HL-60 (cell line): ENCODE results near the gene EIF3C.
"Not testable (repeated sequence)": the region's sequence is repeated elsewhere in the genome, so short reads cannot be mapped to it uniquely, and the experiment has no call there.

Experiments used
- GABPA ChIP-seq: IDR thresholded peaks from 2 replicates; pipeline ENCODE4 v1.6.1; 2012; ENCODE audit warnings: low read depth
- POLR2AphosphoS5 ChIP-seq: IDR thresholded peaks from 2 replicates; pipeline ENCODE4 v1.6.1; 2012; ENCODE audit warnings: low read depth
- SPI1 ChIP-seq: IDR thresholded peaks from 2 replicates; pipeline ENCODE4 v1.6.1; 2012; ENCODE audit warnings: low read depth, mild to moderate bottlenecking, borderline replicate concordance
- TF ChIP-seq, protein P1 (sequence below): IDR thresholded peaks from one replicate; pipeline ENCODE4 v1.5.1; 2011; ENCODE audit warnings: low read length, control low read depth, inconsistent platforms; ENCODE audit not compliant: insufficient read depth
- TF ChIP-seq, protein P2 (sequence below): IDR thresholded peaks from 2 replicates; pipeline ENCODE4 v1.6.1; 2012; ENCODE audit warnings: low read depth; ENCODE audit not compliant: insufficient replicate concordance

DNA sequence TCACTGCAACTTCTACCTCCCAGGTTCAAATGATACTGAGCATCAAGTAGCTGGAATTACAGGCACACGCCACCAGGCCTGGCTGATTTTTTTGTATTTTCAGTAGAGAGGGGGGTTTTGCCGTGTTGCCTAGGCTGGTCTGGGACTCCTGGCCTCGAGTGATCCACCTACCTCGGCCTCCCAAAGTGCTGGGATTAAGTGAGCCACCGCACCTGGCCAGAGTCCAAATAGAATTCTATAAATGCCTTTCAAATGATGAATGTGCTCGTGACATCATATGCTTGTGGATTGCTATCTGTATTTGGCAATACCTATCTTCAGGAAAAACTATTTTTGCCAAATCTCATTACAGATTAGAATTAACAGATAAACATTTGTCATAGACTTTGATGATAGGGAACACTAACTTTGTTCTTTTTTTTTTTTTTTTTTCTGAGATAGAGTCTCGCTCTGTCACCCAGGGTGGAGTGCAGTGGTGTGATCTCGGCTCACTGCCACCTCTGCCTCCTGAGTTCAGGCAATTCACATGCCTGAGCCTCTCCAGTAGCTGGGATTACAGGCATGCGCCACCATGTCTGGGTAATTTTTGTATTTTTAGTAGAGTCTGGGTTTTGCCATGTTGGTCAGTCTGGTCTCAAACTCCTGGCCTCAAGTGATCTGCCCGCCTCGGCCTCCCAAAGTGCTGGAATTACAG, 17.9 kb upstream of the EIF3C start:
- TF ChIP-seq, protein P1, sequence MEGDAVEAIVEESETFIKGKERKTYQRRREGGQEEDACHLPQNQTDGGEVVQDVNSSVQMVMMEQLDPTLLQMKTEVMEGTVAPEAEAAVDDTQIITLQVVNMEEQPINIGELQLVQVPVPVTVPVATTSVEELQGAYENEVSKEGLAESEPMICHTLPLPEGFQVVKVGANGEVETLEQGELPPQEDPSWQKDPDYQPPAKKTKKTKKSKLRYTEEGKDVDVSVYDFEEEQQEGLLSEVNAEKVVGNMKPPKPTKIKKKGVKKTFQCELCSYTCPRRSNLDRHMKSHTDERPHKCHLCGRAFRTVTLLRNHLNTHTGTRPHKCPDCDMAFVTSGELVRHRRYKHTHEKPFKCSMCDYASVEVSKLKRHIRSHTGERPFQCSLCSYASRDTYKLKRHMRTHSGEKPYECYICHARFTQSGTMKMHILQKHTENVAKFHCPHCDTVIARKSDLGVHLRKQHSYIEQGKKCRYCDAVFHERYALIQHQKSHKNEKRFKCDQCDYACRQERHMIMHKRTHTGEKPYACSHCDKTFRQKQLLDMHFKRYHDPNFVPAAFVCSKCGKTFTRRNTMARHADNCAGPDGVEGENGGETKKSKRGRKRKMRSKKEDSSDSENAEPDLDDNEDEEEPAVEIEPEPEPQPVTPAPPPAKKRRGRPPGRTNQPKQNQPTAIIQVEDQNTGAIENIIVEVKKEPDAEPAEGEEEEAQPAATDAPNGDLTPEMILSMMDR = not testable (repeated sequence)
- TF ChIP-seq POLR2AphosphoS5, SPI1, GABPA: not testable (repeated sequence)
- TF ChIP-seq, protein P2, sequence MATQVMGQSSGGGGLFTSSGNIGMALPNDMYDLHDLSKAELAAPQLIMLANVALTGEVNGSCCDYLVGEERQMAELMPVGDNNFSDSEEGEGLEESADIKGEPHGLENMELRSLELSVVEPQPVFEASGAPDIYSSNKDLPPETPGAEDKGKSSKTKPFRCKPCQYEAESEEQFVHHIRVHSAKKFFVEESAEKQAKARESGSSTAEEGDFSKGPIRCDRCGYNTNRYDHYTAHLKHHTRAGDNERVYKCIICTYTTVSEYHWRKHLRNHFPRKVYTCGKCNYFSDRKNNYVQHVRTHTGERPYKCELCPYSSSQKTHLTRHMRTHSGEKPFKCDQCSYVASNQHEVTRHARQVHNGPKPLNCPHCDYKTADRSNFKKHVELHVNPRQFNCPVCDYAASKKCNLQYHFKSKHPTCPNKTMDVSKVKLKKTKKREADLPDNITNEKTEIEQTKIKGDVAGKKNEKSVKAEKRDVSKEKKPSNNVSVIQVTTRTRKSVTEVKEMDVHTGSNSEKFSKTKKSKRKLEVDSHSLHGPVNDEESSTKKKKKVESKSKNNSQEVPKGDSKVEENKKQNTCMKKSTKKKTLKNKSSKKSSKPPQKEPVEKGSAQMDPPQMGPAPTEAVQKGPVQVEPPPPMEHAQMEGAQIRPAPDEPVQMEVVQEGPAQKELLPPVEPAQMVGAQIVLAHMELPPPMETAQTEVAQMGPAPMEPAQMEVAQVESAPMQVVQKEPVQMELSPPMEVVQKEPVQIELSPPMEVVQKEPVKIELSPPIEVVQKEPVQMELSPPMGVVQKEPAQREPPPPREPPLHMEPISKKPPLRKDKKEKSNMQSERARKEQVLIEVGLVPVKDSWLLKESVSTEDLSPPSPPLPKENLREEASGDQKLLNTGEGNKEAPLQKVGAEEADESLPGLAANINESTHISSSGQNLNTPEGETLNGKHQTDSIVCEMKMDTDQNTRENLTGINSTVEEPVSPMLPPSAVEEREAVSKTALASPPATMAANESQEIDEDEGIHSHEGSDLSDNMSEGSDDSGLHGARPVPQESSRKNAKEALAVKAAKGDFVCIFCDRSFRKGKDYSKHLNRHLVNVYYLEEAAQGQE = not testable (repeated sequence)
